ENCODE measurements around the gene GJA10.
"Not testable (repeated sequence)": the region's sequence is repeated elsewhere in the genome, so short reads cannot be mapped to it uniquely, and the experiment has no call there.

The GJA10 gene

DNA sequence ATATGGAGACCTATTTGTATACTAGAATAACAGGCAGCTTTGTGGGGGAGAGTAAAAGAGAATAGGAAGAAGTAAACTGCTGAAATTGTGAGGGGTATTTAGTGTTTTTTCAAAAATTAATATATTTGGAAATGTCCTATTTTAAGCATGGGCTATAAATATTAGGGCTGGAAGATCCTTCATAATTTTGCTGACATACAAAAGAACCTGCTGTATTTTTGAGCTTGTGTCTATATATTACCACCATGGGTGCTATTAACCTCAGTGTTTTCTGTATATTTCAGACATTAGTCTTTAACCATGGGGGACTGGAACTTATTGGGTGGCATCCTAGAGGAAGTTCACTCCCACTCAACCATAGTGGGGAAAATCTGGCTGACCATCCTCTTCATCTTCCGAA is at the start of gene GJA10:
Gene GJA10 (plus strand): TSS at position 301 of the 400 bp plus-strand sequence. CDS start 0 bp downstream, at position 301.
- TF ChIP-seq CTCF (conservative IDR thresholded peaks at IDR 0.05) (no peak), ZFX (IDR thresholded peaks at IDR 0.05) (no peak)
- H3K27ac ChIP-seq, result no peak within 1 kb of the TSS

GRCh38 chr6:89847513-89847912 is 46.8 kb upstream of the GJA10 start:
- not testable (repeated sequence) for H3K27ac ChIP-seq

- H3K27ac ChIP-seq, result no peak overlapping the region
- TF ChIP-seq ZFX (IDR thresholded peaks at IDR 0.05) (no peak), CTCF (conservative IDR thresholded peaks at IDR 0.05) (no peak)
Measured at GRCh38 chr6:89853068-89853467, 41.2 kb upstream of the GJA10 start.

DNA sequence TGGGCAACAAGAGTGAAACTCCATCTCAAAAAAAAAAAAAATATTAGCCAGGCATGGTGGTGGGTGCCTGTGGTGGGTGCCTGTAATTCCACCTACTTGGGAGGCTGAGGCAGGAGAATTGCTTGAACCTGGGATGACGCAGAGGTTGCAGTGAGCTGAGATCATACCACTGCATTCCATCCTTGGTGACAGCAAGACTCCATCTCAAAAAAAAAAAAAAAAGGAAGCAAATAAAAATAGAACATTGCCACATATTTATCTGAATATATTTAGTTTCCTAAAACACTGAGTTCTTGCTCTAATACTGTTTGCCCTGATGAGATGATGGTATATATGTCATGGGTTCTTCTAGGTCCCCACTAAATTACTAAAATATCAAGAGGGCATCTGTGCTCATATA is 36.2 kb upstream of the GJA10 start:
- H3K27ac ChIP-seq, result no peak overlapping the region
- TF ChIP-seq CTCF (conservative IDR thresholded peaks at IDR 0.05) (no peak), ZFX (IDR thresholded peaks at IDR 0.05) (no peak)

DNA sequence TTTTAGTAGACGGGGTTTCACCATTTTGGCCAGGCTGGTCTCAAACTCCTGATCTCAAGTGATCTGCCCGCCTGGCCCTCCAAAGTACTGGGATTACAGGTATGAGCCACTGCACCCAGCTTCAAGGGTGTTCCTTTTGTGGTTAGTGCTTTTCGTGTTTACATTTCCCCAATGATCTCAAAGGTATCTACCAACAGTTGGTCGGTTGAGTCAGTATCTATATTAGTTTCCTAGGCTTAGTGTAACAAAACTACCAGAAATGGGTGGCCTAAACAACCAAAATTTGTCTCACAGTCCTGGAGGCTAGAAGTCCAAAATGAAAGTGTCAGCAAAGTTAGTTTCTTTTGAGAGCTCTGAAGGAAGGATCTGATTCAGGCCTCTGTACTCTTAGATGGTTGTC is 34.5 kb upstream of the GJA10 start:
- H3K27ac ChIP-seq, result no peak overlapping the region
- TF ChIP-seq CTCF (conservative IDR thresholded peaks at IDR 0.05) (no peak), ZFX (IDR thresholded peaks at IDR 0.05) (no peak)

GRCh38 chr6:89862273-89862672 is 32.0 kb upstream of the GJA10 start:
- TF ChIP-seq ZFX (IDR thresholded peaks at IDR 0.05), result no peak
- no peak for TF ChIP-seq CTCF (conservative IDR thresholded peaks at IDR 0.05)
- no peak overlapping the region for H3K27ac ChIP-seq

DNA sequence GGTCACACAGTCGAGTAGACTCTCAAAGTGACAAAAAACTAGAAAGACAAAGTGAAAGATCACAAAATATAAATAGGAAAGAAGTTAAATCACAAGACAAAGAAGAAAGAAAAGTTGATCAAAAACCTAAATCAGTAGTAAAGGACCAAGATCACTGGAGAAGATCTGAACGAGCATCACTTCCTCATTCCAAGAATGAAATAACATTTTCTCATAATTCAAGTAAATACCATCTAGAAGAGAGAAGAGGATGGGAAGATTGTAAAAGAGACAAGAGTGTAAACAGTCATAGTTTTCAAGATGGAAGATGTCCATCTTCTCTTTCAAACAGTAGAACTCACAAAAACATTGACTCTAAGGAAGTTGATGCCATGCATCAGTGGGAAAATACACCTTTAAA is 31.6 kb upstream of the GJA10 start:
- no peak overlapping the region for H3K27ac ChIP-seq
- TF ChIP-seq ZFX (IDR thresholded peaks at IDR 0.05) (no peak), CTCF (conservative IDR thresholded peaks at IDR 0.05) (no peak)

DNA sequence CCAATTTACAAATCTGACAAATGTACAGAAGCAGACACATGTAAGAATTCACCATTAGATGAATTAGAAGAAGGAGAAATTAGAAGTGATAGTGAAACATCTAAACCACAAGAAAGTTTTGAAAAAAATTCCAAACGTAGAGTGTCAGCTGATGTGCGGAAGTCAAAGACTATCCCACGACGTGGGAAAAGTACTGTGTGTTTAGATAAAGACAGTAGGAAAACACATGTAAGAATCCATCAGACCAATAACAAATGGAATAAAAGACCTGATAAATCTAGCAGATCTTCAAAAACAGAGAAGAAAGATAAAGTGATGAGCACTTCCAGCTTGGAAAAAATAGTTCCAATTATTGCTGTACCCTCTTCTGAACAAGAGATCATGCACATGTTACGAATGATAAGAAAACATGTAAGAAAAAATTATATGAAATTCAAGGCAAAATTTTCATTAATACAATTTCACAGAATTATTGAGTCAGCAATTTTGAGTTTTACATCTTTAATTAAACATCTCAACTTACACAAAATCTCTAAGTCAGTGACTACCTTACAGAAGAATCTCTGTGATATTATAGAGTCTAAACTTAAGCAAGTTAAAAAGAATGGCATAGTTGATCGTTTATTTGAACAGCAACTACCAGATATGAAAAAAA is 28.1 kb upstream of the GJA10 start:
- TF ChIP-seq CTCF (conservative IDR thresholded peaks at IDR 0.05), result no peak
- TF ChIP-seq ZFX (IDR thresholded peaks at IDR 0.05), result no peak

More for the DNA sequence above, 28.1 kb upstream of the GJA10 start:
- no peak overlapping the region for H3K27ac ChIP-seq

Data from C4-2B (cell line).